Stimulated activated CD8-positive, alpha-beta memory T cell treated with anti-CD3 and anti-CD28 coated beads, Interleukin-12 subunit alpha, Interleukin-12 subunit beta, amount 100 ng/mL, for 1 hour (primary cell): ENCODE results near the gene TBL2.
"Not testable (repeated sequence)": the region's sequence is repeated elsewhere in the genome, so short reads cannot be mapped to it uniquely, and the experiment has no call there.

Experiments
- DNase-seq: peaks from one replicate; pipeline ENCODE4 v3.0.0-alpha.2; 2020; ENCODE audit warnings: low read depth

Gene TBL2, protein sequence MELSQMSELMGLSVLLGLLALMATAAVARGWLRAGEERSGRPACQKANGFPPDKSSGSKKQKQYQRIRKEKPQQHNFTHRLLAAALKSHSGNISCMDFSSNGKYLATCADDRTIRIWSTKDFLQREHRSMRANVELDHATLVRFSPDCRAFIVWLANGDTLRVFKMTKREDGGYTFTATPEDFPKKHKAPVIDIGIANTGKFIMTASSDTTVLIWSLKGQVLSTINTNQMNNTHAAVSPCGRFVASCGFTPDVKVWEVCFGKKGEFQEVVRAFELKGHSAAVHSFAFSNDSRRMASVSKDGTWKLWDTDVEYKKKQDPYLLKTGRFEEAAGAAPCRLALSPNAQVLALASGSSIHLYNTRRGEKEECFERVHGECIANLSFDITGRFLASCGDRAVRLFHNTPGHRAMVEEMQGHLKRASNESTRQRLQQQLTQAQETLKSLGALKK

DNA sequence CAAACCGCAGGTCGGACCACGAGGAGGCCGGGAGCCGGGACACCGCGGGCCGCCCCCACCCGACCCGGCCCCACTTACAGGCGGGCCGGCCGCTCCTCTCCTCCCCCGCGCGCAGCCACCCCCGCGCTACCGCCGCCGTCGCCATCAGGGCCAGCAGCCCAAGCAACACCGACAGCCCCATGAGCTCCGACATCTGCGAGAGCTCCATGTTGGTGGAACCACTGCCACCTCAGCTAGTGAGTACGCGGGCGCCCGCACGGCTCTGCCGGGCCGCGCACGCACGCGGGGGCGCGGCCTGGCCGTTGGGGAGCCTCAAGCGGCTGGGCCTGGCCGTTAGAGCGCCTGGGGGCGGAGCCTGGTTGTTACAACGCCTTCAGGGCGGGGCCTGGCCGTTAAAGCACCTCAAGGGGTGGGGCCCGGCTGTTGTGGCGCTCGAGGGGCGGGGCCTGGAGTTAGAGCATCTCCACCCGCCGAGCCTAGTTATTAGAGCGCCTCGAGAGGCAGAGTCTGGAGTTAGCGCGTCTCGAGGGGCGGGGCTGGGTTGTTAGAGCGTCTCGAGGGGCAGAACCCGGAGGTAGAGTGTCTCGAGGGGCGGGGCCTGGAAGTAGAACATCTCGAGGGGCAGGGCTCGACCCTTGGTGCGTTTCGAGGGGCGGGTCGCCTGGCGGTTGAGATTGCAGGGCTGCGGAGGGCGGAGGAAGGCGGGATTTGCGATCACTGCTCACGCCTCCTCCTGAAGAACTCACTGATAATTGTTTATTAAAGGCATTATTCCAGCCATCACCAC is at the start of gene TBL2:
Gene TBL2, minus strand, starts transcription at position 238 of the 787 bp plus-strand sequence. Its CDS starts 30 bp downstream, at position 208.
- peak; percentile 97 for DNase-seq

DNA sequence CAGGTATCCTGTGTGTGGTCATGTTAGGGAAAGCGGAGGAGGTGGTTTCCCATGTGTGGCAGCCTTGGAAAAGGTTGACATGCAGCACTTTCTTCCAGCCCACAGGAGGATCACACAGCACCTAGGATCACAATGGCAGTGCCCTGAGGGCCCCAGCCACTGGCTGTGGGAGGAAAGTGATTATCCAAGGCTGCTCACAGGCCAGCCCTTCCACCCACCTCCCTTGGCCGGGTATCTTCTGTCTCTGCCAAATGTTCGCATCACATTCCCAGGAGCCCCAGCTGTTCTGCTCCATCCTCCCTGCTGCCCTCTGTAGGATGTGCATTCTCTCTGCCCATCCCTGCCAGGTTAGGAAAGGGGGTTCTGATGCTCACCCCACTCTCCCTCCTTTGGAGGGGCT is 48.4 kb upstream of the TBL2 start:
- DNase-seq: no peak

DNA sequence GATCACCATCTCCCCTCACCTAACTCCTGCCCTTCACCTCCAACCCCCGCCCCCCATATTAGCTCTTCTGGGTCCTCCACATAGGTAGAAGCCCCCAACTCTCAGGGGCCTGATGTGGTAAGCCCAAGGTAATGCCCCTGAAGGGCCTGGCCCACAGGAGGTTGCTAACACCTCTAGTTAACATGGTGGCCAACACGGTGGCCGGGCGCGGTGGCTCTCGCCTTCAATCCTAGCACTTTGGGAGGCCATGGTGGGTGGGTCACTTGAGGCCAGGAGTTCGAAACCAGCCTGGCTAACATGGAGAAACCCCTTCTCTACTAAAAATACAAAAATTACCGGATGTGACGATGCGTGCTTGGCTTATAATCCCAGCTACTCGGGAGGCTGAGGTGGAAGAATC is 46.9 kb upstream of the TBL2 start:
- no peak for DNase-seq

DNA sequence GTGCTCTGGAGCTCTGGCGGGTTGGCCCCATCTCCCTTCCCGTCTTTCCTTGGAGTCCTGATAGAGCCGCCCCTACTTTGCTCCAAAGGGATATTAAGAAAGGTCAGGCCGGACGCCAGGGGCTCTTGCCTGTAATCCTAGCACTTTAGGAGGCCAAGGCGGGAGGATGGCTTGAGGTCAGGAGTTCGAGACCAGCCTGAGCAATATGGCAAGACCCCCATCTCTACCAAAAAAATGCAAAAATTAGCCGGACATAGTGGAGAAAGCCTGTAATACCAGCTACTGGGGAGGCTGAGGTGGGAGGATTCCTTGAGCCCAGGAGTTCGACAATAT is 46.3 kb upstream of the TBL2 start:
- no peak for DNase-seq

DNA sequence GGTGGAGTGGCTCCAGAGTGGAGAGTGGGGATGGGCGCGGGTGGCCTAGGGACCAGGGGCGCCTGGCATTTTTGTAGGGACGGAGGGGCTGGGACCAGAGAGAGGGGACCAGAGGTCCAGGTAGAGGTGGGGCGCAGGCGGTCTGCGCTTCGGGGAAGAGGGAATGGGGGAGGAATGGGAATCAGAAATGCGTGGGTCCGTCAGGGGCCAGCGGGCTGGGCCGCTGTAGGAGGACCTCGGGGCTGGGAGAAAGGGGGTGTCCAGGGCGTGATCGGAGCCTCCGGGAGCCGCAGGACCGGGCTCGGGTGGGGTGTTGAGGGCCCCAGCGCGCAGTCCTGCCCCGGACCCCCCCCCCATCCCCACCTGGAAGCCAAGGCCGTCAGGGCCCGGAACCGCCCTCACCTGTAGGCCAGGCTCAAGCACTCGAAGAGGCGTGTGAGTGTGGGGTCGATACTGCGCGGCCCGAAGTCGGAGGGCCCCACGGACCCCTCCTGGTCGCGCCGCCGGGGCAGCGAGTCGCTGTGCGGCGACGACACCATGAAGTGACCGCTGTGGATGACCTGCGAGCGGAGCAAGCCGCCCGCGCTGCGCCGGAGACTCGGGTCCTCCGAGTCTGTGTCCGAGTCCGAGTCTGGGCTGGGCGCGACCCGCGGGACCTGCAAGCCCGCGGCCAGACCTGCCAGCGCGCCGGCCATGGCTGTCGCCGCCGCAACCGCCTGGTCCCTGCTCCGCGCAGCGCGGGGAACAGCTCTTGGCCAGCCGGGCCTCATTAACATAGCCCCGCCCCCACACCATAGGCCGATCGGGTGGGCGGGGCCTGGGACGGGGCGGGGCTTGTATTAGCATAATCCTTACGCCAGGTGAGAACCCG is 45.7 kb upstream of the TBL2 start, which contains the start of gene MLXIPL:
Gene MLXIPL, minus strand, starts transcription at position 725 of the 871 bp plus-strand sequence. Its CDS starts 30 bp downstream, at position 695.
- no peak for DNase-seq

DNA sequence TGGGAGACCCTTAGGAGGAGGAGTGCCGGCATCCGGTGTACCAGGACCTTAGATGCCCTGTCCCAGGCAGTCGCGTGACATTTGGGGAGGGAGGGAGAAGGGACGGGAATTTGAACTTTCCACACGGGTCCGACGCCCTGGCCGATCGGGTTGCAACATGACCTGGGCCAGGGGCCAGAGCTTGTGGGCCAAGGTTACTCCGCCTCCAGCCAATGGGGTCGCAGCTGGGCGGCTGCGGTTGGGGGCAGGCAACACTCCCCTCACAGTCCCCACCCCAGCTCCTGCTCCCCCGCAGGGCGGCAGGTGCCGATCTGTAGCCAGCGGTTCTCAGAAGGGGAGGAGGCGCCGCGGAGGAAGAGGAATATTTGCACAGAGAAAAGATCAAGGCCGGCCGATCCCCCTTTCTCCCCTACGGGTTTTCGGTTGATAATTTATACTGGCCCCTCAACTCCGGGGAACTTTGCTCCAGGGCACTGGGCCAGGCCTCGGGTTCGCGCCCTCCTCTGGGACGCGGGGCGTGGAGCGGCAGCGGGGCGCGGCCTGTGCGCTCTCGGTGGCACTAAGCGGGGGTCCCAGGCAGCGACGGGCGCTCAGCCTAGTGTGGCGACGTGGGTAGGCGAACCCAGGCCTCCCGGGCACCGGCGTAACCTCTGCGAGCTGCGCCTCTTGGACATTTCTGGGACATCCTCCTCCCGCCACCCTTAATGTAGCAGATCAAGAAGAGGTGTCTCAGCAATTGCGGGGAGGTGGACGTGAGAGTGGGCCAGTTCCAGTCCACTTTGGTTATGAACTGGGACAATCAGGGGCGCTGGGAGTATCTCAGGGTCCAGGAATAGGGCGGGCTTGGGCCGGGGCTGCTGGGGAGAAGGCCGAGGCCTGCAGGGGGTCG is 44.8 kb upstream of the TBL2 start:
- no peak for DNase-seq

DNA sequence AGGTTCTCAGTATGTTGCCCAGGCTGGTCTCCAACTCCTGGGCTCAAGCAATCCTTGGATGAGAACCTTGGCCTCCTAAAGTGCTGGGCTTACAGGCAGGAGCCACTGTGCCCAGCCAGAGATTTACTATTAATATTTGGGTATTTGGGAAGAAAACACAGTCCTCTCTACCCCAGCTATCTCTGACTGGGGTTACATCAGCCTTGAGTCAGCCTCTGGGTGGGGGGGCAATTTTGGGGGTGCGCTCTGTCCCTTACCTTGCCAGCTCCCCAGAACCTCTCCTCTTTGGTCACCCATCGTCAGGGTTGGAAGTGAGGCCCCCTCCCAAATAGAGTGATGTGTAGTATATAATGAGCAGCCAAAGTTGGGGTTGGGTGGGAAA is 44.1 kb upstream of the TBL2 start:
- no peak for DNase-seq

DNA sequence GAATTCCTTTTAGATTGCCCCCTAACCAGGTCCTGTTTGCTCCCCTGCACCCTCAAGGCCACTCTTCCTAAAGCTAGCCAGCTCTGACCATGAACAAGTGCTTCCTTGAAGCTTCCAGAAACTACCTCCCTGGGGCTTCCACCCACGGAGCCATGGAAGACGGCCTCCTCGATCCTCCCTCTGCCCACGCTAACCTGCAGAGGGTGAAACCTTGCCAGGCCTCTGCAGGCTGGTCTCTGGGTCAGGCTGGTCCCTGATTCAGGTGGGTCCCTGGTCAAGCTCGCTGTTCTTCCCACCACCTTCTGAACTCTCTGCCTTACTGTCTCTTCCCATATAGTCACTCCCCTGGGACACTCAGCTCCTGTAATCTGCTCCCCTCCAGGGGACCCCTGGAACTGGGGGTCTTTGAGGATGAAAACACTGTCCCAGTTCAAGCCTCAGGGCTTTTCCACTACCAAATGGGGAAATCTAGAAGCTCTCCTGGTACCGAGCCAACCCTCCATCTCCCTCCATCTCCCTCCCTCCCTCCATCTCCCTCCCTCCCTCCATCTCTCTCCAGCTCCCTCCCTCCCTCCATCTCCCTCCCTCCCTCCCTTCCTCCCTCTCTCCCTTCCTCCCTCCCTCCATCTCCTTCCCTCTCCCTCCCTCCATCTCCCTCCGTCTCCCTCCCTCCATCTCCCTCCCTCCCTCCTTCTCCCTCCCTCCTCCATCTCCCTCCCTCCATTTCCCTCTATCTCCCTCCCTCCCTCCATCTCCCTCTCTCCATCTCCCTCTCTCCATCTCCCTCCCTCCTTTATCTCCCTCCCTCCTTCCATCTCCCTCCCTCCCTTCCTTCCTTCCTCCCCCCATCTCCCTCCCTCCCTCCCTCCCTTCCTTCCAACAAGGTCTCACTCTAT is 43.0 kb upstream of the TBL2 start:
- no peak for DNase-seq

DNA sequence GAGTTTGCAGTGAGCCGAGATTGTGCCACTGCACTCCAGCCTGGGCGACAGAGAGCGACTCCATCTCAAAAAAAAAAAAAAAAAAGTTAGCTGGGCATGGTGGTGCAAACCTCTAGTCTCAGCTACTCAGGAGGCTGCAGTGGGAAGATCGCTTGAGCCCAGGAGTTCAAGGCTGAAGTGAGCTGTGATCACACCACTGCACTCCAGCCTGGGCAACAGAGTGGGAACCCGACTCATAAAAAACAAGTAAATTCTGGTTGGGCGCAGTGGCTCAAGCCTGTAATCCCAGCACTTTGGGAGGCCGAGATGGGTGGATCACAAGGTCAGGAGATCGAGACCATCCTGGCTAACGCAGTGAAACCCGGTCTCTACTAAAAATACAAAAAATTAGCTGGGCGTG is 41.0 kb upstream of the TBL2 start:
- not testable (repeated sequence) for DNase-seq

DNA sequence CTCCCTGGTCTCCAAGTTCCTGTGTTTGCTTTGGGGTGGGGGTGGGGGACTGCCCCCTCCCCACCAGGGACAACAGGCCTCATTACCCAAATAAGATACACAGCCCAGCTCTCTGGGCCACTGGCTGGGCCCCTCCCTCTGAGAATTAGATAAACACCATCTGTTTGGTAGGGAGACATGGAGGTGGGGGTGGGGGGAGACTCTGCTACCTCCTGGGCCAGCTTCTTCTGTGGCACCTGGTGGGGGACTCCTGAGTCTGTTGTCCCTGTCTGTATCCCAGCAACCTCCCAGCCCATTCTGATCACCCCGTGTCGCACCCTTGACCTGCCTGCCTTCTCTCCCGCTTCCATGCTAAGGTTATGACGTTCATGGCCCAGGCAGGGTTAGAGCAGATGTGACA is 40.2 kb upstream of the TBL2 start:
- DNase-seq: no peak

DNA sequence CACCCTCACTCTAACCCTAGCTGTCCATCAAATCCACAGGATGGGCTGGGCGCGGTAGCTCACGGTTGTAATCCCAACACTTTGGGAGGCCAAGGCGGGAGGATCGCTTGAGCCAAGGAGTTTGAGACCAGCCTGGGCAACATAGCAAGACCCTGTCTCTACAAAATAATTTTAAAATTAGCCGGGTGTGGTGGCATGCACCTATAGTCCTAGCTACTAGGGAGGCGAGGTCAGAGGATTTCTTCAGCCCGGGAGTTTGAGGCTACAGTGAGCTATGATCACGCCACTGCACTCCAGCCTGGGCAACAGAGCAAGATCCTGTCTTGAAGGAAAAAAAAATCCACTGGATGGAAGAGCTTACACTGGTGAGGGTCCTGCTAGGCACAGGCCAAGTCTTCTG is 39.1 kb upstream of the TBL2 start:
- DNase-seq: not testable (repeated sequence)

DNA sequence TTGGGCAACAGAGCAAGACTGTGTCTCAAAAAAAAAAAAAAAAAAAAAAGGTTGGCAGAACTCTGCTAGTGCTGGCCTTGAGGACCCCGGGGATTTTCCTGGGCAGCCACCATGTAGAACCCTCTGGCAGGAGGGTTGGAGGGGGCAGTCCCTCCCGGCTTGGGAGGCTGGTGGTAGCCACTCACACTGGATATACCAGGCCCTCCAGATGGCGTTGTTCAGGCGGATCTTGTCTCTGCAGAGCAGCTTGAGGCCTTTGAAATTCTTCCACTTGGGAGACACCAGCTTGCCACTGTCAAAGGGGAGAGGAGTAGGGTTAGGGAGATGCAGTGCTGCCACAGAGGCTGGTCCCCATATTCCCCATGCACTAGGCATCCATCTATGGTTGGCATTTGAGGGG is 37.5 kb upstream of the TBL2 start:
- no peak for DNase-seq

DNA sequence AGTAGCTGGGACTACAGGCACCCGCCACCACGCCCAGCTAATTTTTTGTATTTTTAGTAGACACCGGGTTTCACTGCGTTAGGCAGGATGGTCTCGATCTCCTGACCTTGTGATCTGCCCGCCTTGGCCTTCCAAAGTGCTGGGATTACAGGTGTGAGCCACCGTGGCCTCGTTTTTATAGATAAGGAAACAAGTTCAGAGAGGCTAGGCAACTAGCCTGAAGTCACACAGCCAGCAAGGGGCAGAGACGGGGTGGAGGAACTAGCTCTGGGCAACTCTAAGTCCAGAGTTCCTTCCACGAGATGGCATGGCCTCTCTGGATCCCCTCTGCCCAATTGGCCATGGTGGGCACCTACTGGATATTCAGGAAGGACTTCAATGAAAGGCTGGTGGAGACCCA is 36.6 kb upstream of the TBL2 start:
- not testable (repeated sequence) for DNase-seq

DNA sequence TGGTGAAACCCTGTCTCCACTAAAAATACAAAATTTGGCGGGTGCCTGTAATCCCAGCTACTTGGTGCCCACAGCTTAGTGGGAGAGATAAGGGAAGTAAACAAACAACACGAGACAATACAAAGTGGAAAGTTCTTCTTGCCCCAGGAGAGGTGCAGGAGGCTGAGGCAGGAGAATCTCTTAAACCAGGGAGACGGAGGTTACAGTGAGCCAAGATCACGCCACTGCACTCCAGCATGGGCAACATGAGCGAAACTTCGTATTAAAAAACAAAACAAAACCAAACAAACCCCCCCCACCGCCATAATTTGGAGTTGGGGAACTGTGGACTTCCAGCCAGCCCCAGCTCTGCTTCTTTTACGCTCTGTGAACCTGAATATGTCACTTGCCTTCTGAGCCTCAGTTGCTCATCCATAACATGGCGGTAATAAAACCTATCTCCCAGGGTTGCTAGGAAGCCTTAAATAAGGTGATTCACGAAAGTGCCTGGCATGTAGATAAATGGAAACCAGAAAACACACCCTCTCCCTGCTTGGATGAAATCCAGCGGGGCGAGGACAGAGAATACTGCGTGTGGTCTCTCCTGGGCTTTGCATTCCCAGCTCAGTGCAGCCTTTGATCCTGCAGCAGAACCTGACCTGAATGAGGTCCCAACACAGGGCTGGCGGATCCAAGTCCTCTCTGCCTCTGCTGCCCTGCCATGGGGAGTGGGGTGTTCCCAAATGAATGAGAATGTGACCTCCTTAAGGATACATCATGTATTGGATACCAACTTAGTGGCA is 35.8 kb upstream of the TBL2 start:
- DNase-seq: no peak

DNA sequence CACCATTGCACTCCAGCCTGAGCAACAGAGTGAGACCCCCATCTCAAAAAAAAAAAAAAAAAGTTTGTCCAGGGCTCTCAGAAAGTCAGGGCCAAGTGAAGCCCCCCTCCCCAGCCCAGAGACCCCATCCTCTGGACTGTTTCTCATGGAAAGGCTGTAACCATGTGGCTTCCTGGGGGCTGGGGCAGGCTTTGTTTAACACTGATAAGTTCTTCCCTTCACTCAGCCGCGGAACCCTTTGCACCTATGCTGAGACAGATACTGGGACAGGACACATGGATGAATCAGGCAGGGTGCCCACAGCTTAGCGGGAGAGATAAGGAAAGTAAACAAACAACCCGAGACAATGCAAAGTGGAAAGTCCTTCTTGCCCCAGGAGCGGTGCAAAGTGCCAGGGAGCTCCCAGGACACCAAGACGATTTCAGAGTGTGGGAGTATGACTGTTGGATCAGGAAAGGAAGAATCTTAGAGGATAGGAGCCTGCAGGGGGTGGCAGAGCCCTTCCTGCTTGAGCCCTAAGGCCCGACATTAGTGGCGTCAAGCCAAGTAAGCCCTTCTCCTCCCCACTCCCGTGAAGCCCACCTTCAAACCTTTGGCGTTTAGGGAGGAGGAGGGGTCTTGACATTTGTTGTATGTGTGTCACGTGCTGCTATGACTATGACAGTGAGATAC is 34.4 kb upstream of the TBL2 start:
- DNase-seq: no peak

DNA sequence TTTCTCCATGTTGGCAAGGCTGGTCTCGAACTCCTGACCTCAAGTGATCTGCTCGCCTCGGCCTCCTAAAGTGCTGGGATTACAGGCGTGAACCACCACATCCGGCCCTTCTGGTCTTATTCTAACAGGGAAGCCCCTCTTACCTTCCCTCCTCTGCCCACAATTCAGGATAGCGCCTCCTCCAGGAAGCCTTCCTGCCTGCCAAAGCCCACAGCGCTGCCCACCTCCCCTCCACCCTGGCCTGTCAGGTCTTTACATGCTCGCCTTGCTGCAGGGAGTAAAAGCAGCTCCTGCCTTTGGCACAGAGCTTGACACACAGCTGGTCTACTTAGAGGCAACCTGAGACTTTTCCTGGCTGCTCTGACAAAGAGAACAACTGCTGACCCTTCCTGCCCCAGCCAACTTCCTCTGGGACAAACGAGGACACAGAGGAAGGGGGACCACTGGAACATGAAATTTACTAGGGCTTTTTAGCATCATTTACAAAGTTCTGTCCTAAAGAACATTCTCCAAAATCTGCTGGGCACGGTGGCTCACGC is 32.7 kb upstream of the TBL2 start:
- no peak for DNase-seq

DNA sequence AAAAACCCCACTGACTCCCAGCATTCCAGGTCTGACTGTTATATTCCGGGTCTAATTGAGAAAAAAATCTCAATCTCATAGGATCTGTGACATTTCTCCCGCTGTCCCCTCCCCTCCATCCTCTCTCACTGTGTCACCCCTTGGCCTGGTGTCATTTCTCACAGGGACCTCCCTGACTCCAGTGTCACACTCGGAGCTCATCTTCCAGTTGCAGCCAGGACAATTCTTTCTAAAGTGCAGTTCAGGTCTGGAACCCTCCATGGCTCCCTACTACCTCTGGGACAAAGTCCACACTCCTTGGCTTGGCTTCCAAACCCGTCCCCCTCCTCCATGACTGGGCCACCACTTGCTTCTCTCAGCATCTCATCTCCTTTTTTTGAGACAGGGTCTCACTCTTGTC is 31.7 kb upstream of the TBL2 start:
- DNase-seq: no peak

DNA sequence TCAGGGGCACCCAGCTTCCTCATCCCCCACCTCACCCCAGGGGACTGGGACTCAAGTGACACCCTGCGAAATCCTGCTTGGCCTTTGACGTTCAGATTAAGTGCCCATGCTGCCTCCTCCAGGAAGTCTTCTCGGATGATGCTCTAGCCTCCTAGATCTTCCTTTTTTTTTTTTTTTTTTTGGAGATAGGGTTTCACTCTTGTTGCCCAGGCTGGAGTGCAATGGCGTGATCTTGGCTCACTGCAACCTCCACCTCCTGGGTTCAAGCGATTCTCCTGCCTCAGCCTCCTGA is 29.3 kb upstream of the TBL2 start:
- not testable (repeated sequence) for DNase-seq
